Iris pigment epithelial cell (primary cell): ENCODE measurements around the gene IQCN.

Source experiments
- DNase-seq: peaks from one replicate; pipeline ENCODE4 v3.0.0-alpha.2; 2011; ENCODE audit warnings: low read depth

IQCN gene, protein sequence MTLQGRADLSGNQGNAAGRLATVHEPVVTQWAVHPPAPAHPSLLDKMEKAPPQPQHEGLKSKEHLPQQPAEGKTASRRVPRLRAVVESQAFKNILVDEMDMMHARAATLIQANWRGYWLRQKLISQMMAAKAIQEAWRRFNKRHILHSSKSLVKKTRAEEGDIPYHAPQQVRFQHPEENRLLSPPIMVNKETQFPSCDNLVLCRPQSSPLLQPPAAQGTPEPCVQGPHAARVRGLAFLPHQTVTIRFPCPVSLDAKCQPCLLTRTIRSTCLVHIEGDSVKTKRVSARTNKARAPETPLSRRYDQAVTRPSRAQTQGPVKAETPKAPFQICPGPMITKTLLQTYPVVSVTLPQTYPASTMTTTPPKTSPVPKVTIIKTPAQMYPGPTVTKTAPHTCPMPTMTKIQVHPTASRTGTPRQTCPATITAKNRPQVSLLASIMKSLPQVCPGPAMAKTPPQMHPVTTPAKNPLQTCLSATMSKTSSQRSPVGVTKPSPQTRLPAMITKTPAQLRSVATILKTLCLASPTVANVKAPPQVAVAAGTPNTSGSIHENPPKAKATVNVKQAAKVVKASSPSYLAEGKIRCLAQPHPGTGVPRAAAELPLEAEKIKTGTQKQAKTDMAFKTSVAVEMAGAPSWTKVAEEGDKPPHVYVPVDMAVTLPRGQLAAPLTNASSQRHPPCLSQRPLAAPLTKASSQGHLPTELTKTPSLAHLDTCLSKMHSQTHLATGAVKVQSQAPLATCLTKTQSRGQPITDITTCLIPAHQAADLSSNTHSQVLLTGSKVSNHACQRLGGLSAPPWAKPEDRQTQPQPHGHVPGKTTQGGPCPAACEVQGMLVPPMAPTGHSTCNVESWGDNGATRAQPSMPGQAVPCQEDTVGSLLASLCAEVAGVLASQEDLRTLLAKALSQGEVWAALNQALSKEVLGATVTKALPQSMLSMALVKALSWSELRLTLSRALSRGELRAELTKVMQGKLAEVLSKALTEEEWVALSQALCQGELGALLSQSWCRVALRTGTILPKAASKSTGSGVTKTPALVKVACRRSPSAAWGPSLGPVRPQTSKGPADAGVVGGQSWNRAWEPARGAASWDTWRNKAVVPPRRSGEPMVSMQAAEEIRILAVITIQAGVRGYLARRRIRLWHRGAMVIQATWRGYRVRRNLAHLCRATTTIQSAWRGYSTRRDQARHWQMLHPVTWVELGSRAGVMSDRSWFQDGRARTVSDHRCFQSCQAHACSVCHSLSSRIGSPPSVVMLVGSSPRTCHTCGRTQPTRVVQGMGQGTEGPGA (N-terminal part only)

DNA sequence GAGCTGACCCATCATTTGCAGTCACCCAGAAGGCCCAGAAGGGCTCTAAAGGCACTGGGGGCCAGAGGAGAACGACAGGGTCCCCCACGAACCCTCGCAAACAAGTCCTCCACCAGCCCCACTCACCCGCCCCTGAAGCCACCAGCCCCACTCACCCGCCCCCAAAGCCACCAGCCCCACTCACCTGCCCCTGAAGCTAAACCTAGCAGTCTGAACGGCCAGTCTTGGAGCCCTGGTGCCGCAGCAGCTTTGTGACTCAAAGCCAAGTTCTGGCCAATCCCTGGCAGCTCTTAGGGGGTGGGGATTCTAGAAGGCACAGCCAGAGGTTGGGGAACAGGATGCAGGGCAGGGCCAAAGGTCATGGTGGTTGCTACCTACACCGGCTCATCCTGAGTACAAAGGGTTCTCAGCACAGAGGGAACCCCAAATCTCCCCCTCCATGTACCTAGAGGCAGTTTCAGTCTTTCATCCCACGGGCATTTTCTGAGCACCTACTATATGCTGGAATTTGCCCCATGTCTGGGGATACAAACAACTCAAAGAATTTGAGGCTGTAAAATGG is at the start of gene IQCN:
Gene IQCN, minus strand, starts transcription at position 234 of the 562 bp plus-strand sequence. CDS start 4,974 bp downstream, outside the sequence.
- DNase-seq: peak; percentile 22

DNA sequence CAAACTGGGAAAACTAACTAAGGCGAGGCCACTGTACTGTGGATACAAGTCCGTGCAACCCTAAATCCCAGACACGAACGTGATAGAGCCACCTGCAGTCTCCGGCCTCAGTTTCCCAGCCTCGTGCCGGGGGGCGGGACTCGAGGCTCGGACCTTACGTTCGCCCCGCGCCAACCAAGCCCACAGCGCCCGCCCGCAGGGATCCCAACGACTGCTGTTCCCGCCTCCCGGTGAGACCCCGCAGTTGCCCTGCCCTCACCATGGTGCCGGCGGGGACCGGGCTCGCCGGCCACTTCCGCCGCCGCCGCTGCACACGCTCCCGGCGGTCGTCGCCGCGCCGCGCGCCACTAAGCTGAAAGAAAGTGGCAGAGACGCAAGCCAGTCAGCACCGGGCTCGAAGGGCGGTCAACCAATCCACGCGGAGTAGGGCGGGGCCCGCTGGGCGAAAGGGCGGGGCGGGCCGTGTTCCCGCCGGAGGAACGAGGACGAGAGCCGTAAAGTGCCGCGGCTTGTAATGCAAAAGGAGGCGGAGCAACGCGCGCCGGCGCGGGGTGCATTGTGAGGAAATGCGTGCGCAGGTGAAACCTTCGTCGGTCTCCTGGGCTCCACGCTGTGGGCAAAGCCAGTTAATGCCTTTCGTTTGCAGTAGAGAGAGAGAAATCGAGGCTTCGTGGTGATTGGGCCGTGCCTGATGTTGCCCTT is 48.7 kb upstream of the IQCN start, which contains the start of gene LSM4:
Gene LSM4, minus strand, starts transcription at position 318 of the 702 bp plus-strand sequence. Its CDS starts 56 bp downstream, at position 262.
- DNase-seq: peak; percentile 97

- peak; percentile 63 for DNase-seq
Observed at GRCh38 chr19:18322318-18322758, 48.1 kb upstream of the IQCN start.

DNA sequence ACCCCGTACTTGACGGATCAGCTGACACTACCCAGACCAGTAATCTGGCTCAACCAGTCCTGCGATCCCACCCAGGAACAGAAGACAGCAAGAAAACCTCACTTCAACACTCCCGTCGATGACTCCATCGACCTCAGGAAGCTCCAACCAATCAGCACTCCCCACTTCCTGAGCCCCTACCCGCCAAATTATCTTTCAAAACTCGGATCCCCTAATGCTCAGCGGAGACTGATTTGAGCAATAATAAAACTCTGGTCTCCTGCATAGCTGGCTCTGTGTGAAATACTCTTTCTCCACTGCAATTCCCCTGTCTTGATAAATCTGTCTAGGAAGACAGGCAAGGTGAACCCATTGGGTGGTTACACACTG is 47.5 kb upstream of the IQCN start:
- no peak for DNase-seq

- no peak for DNase-seq
Observed at GRCh38 chr19:18320865-18321733, 46.8 kb upstream of the IQCN start.

DNA sequence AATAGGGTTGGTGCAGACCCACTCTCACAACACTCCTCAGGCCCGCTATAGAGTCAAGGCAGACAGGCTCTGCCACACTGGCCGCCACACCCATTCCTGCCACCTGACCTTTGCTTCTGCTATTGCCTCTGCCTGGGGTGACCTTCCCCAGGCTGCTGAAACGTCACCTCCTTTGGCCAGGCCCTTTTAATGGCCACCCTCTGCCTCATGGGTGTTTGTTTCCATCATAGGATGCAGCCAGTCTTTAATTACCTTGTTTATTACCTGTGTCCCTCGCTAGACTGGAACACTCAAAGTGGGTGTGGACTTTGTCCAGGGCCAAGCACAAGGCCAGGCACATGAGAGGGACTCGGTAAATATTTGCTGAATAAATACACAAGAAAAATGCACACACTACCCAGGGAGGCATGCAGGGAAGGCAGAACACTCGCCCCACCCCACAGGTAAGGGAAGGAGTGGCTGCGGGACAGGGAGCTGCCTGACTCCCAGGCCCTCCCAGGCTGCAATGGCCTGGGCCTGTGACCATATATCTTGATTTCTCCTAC is 45.4 kb upstream of the IQCN start:
- no peak for DNase-seq

- DNase-seq: no peak
Observed at GRCh38 chr19:18317961-18318800, 43.9 kb upstream of the IQCN start.

GRCh38 chr19:18313398-18313797 is 39.1 kb upstream of the IQCN start:
- no peak for DNase-seq

- no peak for DNase-seq
Observed at GRCh38 chr19:18312092-18312534, 37.9 kb upstream of the IQCN start.

- no peak for DNase-seq
Observed at GRCh38 chr19:18311502-18312091, 37.3 kb upstream of the IQCN start.

DNA sequence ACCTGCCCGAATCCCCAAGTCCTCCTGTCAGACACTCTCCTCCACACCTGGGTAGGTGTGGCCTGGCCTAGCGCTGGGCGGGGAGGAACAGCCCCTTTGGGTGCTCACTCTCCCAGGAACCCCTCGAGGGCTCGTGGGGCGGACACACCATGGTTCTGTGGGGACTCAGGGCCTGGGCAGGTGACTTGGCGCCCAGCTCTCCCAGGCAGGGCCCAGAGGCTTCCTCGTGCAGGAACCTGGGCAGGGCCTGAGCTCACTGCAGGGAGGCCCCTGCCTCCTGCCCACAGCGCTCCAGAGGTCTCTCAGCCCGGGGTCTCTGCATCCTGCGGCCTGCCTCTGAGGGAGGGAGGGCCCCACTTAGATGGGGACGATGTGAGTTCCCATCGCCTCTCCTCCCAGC is 36.7 kb upstream of the IQCN start:
- no peak for DNase-seq

DNA sequence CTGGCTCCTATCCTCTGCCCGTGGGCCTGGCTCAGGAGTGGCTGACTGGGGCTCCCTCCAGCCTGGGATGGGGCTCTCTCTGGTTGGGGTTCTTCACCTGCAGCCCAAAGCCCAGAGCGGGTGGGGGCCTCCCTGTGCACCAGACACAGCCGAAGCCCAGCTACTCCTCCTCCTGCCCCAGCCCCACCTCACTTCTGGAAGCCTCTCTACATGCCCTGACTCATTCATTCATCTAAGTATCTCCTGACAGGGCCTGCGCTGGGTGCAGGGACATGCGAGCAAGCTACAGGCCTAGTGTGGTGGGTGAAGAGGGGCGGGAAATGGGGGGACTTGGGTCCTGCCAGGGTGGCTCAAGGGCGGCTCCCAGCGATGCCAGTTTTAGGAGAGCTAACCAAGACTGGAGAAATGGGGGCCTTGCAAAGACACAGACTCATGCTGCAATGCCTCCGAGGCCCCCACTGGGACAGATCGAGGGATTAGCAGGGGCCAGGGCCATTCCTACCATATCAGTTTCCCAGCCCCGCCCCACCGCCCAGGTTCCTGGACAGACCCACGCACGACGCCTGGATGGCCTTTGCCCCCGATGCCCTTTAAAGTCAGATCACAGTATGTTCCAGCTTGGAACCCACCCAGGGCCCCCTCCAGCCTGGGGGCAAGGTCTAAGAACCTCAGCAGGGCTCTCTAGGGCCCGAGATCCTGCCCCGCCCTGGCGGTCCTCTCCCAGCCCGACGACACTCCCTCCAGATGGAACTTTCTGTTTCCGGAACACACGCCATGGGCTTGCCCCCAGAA is 36.1 kb upstream of the IQCN start:
- no peak for DNase-seq

DNA sequence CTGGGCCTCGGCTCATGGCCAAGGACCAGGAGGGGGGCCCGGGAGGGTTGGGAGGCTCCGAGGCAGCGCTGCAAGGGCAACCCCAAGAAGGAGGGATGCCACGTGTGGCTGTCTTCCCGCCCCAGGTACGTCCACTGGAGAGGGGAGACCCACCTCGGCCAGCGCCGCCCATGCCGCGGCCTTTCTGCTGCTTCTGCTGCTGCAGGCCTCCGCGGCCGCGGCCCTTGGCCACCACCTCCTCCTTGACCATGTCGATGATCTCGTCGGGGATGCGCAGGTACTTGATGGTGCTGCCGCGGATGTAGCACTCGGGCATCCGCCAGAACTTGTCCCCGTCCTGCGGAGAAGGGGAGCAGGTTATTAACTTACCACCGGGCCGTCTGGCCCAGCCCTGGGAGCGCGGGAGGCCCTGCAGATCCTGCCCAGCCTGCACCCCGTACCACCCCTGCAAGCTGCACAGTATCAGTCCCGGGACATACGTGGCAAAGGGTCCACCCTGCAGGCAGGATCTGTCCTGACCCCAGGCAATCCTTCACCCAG is 35.3 kb upstream of the IQCN start:
- no peak for DNase-seq

- no peak for DNase-seq
Observed at GRCh38 chr19:18308948-18309325, 34.7 kb upstream of the IQCN start.

GRCh38 chr19:18308051-18308947 is 34.0 kb upstream of the IQCN start:
- DNase-seq: no peak

DNA sequence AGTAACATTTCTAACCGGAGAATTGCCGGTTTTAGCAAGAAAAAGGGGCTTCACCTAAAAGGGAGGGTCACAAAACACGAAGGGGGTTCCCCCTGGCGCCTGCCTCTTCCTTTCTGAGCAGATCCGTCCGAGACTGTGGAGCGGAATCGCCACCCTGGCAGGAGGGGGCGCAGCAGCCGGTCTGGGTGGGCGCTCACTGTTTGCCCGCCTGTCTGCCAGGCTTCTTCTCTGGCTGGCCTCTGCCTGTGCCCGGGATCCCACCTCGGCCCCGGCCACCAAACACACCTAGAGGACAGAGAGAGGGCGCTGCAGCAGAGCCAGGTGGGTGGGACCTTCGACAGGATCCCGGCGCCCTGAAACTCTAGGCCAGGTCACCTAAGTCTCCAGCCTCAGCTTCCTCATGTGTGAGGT is 33.0 kb upstream of the IQCN start:
- no peak for DNase-seq
